Measurements from ENCODE around the gene ZNF681.

Gene ZNF681

GRCh38 chr19:23772675-23773063, 14.0 kb upstream of the ZNF681 start:
- Histone ChIP-seq H3K9me3 (ENCODE audit: low read length) (no peaks in the 10 kb centered on the region), H3K79me2 (ENCODE audit: insufficient read depth, low read length) (0 out of 2 replicates have a peak, but pooled peaks cover 3% of the 10 kb centered on the region), H3K27ac (ENCODE audit: low read depth, low read length, poor library complexity, severe bottlenecking) (no peak overlapping the region), H3K4me3 (ENCODE audit: low read depth, low read length, poor library complexity, severe bottlenecking) (no peak overlapping the region), H2AFZ (ENCODE audit: low read length) (no peak overlapping the region), H3K4me1 (ENCODE audit: insufficient read depth, low read length, severe bottlenecking) (no peaks in the 10 kb centered on the region), H3K36me3 (ENCODE audit: insufficient read depth, low read length) (peaks cover 81% of the 10 kb centered on the region), H3F3A (ENCODE audit: insufficient read depth, low read length) (no peaks in the 10 kb centered on the region), H4K20me1 (ENCODE audit: insufficient read depth, low read length) (no peaks in the 10 kb centered on the region), H3K9me2 (ENCODE audit: low read depth, low read length) (no peaks in the 10 kb centered on the region), H3K9ac (ENCODE audit: low read length) (no peak overlapping the region), H3K4me2 (ENCODE audit: low read length) (no peak overlapping the region), H3K27me3 (ENCODE audit: insufficient read depth, low read length) (no peaks in the 10 kb centered on the region)
- TF ChIP-seq CTCF (IDR thresholded peaks at IDR 0.05; ENCODE audit: low read length) (no peak), EZH2 (IDR thresholded peaks at IDR 0.05; ENCODE audit: borderline replicate concordance, low read length) (no peak)

GRCh38 chr19:23771761-23772674, 13.3 kb upstream of the ZNF681 start:
- Histone ChIP-seq H3K4me2 (ENCODE audit: low read length) (no peak overlapping the region), H3F3A (ENCODE audit: insufficient read depth, low read length) (no peaks in the 10 kb centered on the region), H3K9me2 (ENCODE audit: low read depth, low read length) (no peaks in the 10 kb centered on the region), H4K20me1 (ENCODE audit: insufficient read depth, low read length) (no peaks in the 10 kb centered on the region), H3K4me3 (ENCODE audit: low read depth, low read length, poor library complexity, severe bottlenecking) (no peak overlapping the region), H3K27ac (ENCODE audit: low read depth, low read length, poor library complexity, severe bottlenecking) (no peak overlapping the region), H3K9me3 (ENCODE audit: low read length) (no peaks in the 10 kb centered on the region), H3K9ac (ENCODE audit: low read length) (no peak overlapping the region), H3K27me3 (ENCODE audit: insufficient read depth, low read length) (no peaks in the 10 kb centered on the region), H2AFZ (ENCODE audit: low read length) (no peak overlapping the region), H3K36me3 (ENCODE audit: insufficient read depth, low read length) (peaks cover 79% of the 10 kb centered on the region), H3K79me2 (ENCODE audit: insufficient read depth, low read length) (0 out of 2 replicates have a peak, but pooled peaks cover 3% of the 10 kb centered on the region), H3K4me1 (ENCODE audit: insufficient read depth, low read length, severe bottlenecking) (no peaks in the 10 kb centered on the region)
- TF ChIP-seq CTCF (IDR thresholded peaks at IDR 0.05; ENCODE audit: low read length): no peak
- TF ChIP-seq EZH2 (IDR thresholded peaks at IDR 0.05; ENCODE audit: borderline replicate concordance, low read length): no peak

- Histone ChIP-seq H4K20me1 (ENCODE audit: insufficient read depth, low read length) (no peaks in the 10 kb centered on the region), H3F3A (ENCODE audit: insufficient read depth, low read length) (no peaks in the 10 kb centered on the region), H3K9ac (ENCODE audit: low read length) (no peak overlapping the region), H3K27ac (ENCODE audit: low read depth, low read length, poor library complexity, severe bottlenecking) (no peak overlapping the region), H3K4me1 (ENCODE audit: insufficient read depth, low read length, severe bottlenecking) (no peaks in the 10 kb centered on the region), H3K36me3 (ENCODE audit: insufficient read depth, low read length) (peaks cover 76% of the 10 kb centered on the region), H3K9me2 (ENCODE audit: low read depth, low read length) (no peaks in the 10 kb centered on the region), H3K4me2 (ENCODE audit: low read length) (no peak overlapping the region), H3K27me3 (ENCODE audit: insufficient read depth, low read length) (no peaks in the 10 kb centered on the region), H3K79me2 (ENCODE audit: insufficient read depth, low read length) (0 out of 2 replicates have a peak, but pooled peaks cover 3% of the 10 kb centered on the region), H2AFZ (ENCODE audit: low read length) (no peak overlapping the region), H3K9me3 (ENCODE audit: low read length) (no peaks in the 10 kb centered on the region), H3K4me3 (ENCODE audit: low read depth, low read length, poor library complexity, severe bottlenecking) (no peak overlapping the region)
- TF ChIP-seq EZH2 (IDR thresholded peaks at IDR 0.05; ENCODE audit: borderline replicate concordance, low read length) (no peak), CTCF (IDR thresholded peaks at IDR 0.05; ENCODE audit: low read length) (no peak)
Observed at GRCh38 chr19:23771316-23771715, 12.6 kb upstream of the ZNF681 start.
